WTC11 (cell line): ENCODE measurements around the gene TRAPPC3L. TPM values are rescaled to one million over a fixed set of nuclear protein-coding genes. Genes with fewer than 3 reads are reported as not detected.

Experiments used
- ATAC-seq: fragments of 200-7000 bp; cut with Tn5 transposase; 2 replicates; pipeline ENCODE4 v1.10.0; 2021; ENCODE audit warnings: mild to moderate bottlenecking, moderate library complexity
- CTCF ChIA-PET: fragments of 300-600 bp; sonication (Branson Sonifier 250); formaldehyde crosslinking; loops from one replicate; lab custom pipeline; 2021; ENCODE audit warnings: antibody characterized with exemption; lab: Charles Lee
- POLR2A ChIA-PET: fragments of 350-600 bp; sonication (Branson Sonifier 250); formaldehyde crosslinking; loops from one replicate; lab custom pipeline; 2021; ENCODE audit warnings: antibody characterized with exemption; lab: Charles Lee
- DNase-seq: peaks from one replicate; pipeline ENCODE4 v3.0.0; 2021; ENCODE audit warnings: low spot score
- H3K27ac Mint-ChIP-seq: 2 replicates; pipeline ENCODE4 v1.8.0; 2021; ENCODE audit warnings: mixed read lengths
- H3K27me3 Mint-ChIP-seq: 2 replicates; pipeline ENCODE4 v1.8.0; 2021; ENCODE audit warnings: low read depth, mild to moderate bottlenecking, moderate library complexity, mixed read lengths
- H3K36me3 Mint-ChIP-seq: 2 replicates; pipeline ENCODE4 v1.8.0; 2021; ENCODE audit warnings: mixed read lengths
- H3K4me1 Mint-ChIP-seq: 2 replicates; pipeline ENCODE4 v1.8.0; 2022; ENCODE audit warnings: mixed read lengths
- H3K4me3 Mint-ChIP-seq: 2 replicates; pipeline ENCODE4 v1.8.0; 2021; ENCODE audit warnings: mild to moderate bottlenecking, moderate library complexity, mixed read lengths
- H3K9me3 Mint-ChIP-seq: 2 replicates; pipeline ENCODE4 v1.8.0; 2021; ENCODE audit warnings: mixed read lengths
- EMX1 ChIP-seq: fragments of 250-450 bp; sonication (Bioruptor Pico); IDR thresholded peaks from 2 replicates; pipeline ENCODE4 v1.8.0; 2021; ENCODE audit warnings: mild to moderate bottlenecking
- ESRRA ChIP-seq: sonication (generic); formaldehyde crosslinking; IDR thresholded peaks from 2 replicates; pipeline ENCODE4 v1.8.1; 2022; ENCODE audit warnings: mild to moderate bottlenecking, missing genetic modification reagents, borderline replicate concordance
- FOXP1 ChIP-seq: sonication (generic); formaldehyde crosslinking; IDR thresholded peaks from 2 replicates; pipeline ENCODE4 v1.8.0; 2022; ENCODE audit warnings: missing genetic modification reagents, mild to moderate bottlenecking, moderate library complexity, borderline replicate concordance
- GABPB1 ChIP-seq: sonication (generic); formaldehyde crosslinking; IDR thresholded peaks from 2 replicates; pipeline ENCODE4 v1.8.1; 2023; ENCODE audit warnings: mild to moderate bottlenecking, missing genetic modification reagents
- HMGA2 ChIP-seq: fragments of 250-450 bp; sonication (Bioruptor Pico); IDR thresholded peaks from 2 replicates; pipeline ENCODE4 v1.4.0; 2021; ENCODE audit warnings: mild to moderate bottlenecking, moderate library complexity
- RELA ChIP-seq: sonication (generic); formaldehyde crosslinking; IDR thresholded peaks from 2 replicates; pipeline ENCODE4 v1.8.1; 2022; ENCODE audit warnings: missing genetic modification reagents, mild to moderate bottlenecking, borderline replicate concordance
- SMAD4 ChIP-seq: sonication (generic); formaldehyde crosslinking; IDR thresholded peaks from 2 replicates; pipeline ENCODE4 v1.8.0; 2022; ENCODE audit warnings: mild to moderate bottlenecking, missing genetic modification reagents
- SOX15 ChIP-seq: fragments of 250-450 bp; sonication (Bioruptor Pico); IDR thresholded peaks from 2 replicates; pipeline ENCODE4 v1.9.0; 2021; ENCODE audit warnings: mild to moderate bottlenecking
- ZNF138 ChIP-seq: sonication (generic); formaldehyde crosslinking; conservative IDR thresholded peaks from 2 replicates; pipeline ENCODE4 v1.8.1; 2022; ENCODE audit warnings: mild to moderate bottlenecking, moderate library complexity, missing genetic modification reagents
- ZNF416 ChIP-seq: fragments of 250-450 bp; sonication (Bioruptor Pico); IDR thresholded peaks from 2 replicates; pipeline ENCODE4 v1.9.0; 2021; ENCODE audit warnings: mild to moderate bottlenecking, inconsistent platforms
- total RNA-seq: library from RNA; stranded (reverse); gene quantifications from 3 replicates; pipeline ENCODE4 v1.2.3, GENCODE V29; 2021
- TF ChIP-seq, protein P1 (sequence below): sonication (generic); formaldehyde crosslinking; IDR thresholded peaks from 2 replicates; pipeline ENCODE4 v1.8.0; 2022; ENCODE audit warnings: missing genetic modification reagents
- TF ChIP-seq, protein P2 (sequence below): fragments of 250-450 bp; sonication (Bioruptor Pico); conservative IDR thresholded peaks from 2 replicates; pipeline ENCODE4 v1.9.0; 2021; ENCODE audit warnings: mild to moderate bottlenecking
- TF ChIP-seq, protein P3 (sequence below): fragments of 250-450 bp; sonication (Bioruptor Pico); IDR thresholded peaks from 2 replicates; pipeline ENCODE4 v2.1.2; 2022; ENCODE audit warnings: mild to moderate bottlenecking, moderate library complexity
- TF ChIP-seq, protein P4 (sequence below): sonication (generic); formaldehyde crosslinking; conservative IDR thresholded peaks from 2 replicates; pipeline ENCODE4 v1.8.1; 2023; ENCODE audit warnings: mild to moderate bottlenecking, low read depth, missing genetic modification reagents, moderate library complexity
- TF ChIP-seq, protein P5 (sequence below): sonication (generic); formaldehyde crosslinking; IDR thresholded peaks from 2 replicates; pipeline ENCODE4 v1.8.1; 2022; ENCODE audit warnings: mild to moderate bottlenecking, missing genetic modification reagents, moderate library complexity, borderline replicate concordance
- TF ChIP-seq, protein P6 (sequence below): fragments of 250-450 bp; sonication (Bioruptor Pico); IDR thresholded peaks from 2 replicates; pipeline ENCODE4 v1.9.0; 2021; ENCODE audit warnings: mild to moderate bottlenecking, borderline replicate concordance

Gene TRAPPC3L
- total RNA-seq, 1 experiment from 2014 or later, result not detected

DNA sequence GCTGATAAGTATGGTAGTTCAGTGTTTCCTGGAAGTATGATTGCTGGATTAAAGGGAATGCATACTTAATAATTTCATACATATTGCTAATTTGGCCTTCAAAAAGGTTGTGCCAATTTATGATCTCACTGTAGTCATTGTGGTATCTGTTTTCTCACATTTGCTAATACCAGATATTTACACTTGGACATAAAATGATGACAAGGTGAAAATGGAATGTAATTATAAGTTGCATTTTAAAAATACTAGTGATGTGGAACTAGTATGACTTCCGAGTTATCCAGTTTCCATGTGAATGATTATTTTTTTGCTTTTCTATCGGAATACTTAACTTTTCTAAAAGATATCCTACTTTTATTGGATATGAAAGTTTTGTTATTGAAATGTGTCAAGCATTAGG is 41.3 kb upstream of the TRAPPC3L start (continued):
- TF ChIP-seq, protein P1, sequence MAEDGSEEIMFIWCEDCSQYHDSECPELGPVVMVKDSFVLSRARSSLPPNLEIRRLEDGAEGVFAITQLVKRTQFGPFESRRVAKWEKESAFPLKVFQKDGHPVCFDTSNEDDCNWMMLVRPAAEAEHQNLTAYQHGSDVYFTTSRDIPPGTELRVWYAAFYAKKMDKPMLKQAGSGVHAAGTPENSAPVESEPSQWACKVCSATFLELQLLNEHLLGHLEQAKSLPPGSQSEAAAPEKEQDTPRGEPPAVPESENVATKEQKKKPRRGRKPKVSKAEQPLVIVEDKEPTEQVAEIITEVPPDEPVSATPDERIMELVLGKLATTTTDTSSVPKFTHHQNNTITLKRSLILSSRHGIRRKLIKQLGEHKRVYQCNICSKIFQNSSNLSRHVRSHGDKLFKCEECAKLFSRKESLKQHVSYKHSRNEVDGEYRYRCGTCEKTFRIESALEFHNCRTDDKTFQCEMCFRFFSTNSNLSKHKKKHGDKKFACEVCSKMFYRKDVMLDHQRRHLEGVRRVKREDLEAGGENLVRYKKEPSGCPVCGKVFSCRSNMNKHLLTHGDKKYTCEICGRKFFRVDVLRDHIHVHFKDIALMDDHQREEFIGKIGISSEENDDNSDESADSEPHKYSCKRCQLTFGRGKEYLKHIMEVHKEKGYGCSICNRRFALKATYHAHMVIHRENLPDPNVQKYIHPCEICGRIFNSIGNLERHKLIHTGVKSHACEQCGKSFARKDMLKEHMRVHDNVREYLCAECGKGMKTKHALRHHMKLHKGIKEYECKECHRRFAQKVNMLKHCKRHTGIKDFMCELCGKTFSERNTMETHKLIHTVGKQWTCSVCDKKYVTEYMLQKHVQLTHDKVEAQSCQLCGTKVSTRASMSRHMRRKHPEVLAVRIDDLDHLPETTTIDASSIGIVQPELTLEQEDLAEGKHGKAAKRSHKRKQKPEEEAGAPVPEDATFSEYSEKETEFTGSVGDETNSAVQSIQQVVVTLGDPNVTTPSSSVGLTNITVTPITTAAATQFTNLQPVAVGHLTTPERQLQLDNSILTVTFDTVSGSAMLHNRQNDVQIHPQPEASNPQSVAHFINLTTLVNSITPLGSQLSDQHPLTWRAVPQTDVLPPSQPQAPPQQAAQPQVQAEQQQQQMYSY (CRISPR knock-in tag), result no peak
- TF ChIP-seq, protein P2, sequence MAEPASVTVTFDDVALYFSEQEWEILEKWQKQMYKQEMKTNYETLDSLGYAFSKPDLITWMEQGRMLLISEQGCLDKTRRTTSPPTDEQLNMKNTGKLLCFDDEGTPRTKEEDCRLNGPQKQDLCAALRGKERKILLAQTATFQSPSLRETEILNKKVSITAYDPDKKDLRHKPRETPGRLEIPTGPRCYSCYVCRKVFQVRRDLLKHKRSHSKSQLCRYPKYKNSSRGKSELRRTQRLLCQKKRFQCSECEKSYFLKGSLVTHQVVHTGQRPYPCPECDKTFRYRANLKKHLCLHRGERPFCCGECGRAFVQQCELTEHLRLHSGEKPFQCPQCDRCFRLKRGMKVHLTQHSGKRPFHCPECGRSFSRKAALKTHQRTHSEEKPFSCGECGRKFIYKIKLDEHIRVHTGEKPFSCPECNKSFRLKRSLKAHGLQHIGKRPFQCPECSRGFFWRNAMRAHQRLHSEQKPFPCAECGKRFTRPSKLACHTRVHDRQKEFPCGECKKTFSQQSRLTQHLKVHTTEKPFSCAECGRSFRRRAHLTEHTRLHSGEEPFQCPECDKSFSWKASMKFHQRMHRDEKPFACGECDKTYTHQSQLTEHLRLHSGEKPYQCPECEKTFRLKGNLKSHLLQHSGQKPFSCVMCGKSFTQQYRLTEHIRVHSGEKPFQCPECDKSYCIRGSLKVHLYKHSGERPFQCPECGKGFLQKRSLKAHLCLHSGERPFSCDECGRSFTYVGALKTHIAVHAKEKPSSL, result no peak
- TF ChIP-seq RELA (no peak), GABPB1 (CRISPR knock-in tag) (no peak)

DNA sequence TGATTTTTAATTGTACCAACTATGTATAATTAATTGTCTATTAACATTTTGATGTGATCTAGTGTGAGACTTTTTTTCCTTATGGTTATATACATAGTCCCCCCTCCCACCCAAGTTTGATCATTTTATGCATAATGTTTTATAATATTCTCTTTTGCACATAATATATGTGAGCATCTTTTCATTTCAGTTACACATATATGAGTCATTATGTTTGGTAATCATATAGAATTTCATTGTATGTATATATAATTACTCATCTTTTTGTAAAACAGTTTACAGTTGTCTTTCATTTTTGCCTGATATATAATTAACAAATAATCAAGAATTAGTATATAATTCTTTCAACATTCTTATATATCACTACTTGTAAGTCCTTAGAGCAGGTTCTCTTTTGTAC is 40.8 kb upstream of the TRAPPC3L start:
- Mint-ChIP-seq H3K4me3 (no peak overlapping the region), H3K36me3 (peaks cover 13% of the 10 kb centered on the region), H3K27ac (no peak overlapping the region), H3K4me1 (no peaks in the 10 kb centered on the region), H3K27me3 (no peaks in the 10 kb centered on the region), H3K9me3 (no peaks in the 10 kb centered on the region)
- TF ChIP-seq, protein P3, sequence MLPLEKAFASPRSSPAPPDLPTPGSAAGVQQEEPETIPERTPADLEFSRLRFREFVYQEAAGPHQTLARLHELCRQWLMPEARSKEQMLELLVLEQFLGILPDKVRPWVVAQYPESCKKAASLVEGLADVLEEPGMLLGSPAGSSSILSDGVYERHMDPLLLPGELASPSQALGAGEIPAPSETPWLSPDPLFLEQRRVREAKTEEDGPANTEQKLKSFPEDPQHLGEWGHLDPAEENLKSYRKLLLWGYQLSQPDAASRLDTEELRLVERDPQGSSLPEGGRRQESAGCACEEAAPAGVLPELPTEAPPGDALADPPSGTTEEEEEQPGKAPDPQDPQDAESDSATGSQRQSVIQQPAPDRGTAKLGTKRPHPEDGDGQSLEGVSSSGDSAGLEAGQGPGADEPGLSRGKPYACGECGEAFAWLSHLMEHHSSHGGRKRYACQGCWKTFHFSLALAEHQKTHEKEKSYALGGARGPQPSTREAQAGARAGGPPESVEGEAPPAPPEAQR (CRISPR knock-in tag), result no peak
- TF ChIP-seq, protein P4, sequence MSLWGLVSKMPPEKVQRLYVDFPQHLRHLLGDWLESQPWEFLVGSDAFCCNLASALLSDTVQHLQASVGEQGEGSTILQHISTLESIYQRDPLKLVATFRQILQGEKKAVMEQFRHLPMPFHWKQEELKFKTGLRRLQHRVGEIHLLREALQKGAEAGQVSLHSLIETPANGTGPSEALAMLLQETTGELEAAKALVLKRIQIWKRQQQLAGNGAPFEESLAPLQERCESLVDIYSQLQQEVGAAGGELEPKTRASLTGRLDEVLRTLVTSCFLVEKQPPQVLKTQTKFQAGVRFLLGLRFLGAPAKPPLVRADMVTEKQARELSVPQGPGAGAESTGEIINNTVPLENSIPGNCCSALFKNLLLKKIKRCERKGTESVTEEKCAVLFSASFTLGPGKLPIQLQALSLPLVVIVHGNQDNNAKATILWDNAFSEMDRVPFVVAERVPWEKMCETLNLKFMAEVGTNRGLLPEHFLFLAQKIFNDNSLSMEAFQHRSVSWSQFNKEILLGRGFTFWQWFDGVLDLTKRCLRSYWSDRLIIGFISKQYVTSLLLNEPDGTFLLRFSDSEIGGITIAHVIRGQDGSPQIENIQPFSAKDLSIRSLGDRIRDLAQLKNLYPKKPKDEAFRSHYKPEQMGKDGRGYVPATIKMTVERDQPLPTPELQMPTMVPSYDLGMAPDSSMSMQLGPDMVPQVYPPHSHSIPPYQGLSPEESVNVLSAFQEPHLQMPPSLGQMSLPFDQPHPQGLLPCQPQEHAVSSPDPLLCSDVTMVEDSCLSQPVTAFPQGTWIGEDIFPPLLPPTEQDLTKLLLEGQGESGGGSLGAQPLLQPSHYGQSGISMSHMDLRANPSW (CRISPR knock-in tag), result no peak
- no peak for TF ChIP-seq HMGA2 (CRISPR knock-in tag)
- no peak for TF ChIP-seq SOX15 (CRISPR knock-in tag)
- TF ChIP-seq, protein P2, result no peak
- no peak for TF ChIP-seq FOXP1 (CRISPR knock-in tag)
- TF ChIP-seq ESRRA (CRISPR knock-in tag), result no peak
- TF ChIP-seq, protein P5, sequence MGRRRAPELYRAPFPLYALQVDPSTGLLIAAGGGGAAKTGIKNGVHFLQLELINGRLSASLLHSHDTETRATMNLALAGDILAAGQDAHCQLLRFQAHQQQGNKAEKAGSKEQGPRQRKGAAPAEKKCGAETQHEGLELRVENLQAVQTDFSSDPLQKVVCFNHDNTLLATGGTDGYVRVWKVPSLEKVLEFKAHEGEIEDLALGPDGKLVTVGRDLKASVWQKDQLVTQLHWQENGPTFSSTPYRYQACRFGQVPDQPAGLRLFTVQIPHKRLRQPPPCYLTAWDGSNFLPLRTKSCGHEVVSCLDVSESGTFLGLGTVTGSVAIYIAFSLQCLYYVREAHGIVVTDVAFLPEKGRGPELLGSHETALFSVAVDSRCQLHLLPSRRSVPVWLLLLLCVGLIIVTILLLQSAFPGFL (CRISPR knock-in tag), result no peak
- TF ChIP-seq ZNF138 (CRISPR knock-in tag), result no peak
- TF ChIP-seq GABPB1 (CRISPR knock-in tag), result no peak
- TF ChIP-seq, protein P6, sequence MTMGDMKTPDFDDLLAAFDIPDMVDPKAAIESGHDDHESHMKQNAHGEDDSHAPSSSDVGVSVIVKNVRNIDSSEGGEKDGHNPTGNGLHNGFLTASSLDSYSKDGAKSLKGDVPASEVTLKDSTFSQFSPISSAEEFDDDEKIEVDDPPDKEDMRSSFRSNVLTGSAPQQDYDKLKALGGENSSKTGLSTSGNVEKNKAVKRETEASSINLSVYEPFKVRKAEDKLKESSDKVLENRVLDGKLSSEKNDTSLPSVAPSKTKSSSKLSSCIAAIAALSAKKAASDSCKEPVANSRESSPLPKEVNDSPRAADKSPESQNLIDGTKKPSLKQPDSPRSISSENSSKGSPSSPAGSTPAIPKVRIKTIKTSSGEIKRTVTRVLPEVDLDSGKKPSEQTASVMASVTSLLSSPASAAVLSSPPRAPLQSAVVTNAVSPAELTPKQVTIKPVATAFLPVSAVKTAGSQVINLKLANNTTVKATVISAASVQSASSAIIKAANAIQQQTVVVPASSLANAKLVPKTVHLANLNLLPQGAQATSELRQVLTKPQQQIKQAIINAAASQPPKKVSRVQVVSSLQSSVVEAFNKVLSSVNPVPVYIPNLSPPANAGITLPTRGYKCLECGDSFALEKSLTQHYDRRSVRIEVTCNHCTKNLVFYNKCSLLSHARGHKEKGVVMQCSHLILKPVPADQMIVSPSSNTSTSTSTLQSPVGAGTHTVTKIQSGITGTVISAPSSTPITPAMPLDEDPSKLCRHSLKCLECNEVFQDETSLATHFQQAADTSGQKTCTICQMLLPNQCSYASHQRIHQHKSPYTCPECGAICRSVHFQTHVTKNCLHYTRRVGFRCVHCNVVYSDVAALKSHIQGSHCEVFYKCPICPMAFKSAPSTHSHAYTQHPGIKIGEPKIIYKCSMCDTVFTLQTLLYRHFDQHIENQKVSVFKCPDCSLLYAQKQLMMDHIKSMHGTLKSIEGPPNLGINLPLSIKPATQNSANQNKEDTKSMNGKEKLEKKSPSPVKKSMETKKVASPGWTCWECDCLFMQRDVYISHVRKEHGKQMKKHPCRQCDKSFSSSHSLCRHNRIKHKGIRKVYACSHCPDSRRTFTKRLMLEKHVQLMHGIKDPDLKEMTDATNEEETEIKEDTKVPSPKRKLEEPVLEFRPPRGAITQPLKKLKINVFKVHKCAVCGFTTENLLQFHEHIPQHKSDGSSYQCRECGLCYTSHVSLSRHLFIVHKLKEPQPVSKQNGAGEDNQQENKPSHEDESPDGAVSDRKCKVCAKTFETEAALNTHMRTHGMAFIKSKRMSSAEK (CRISPR knock-in tag), result no peak
- TF ChIP-seq ZNF416 (CRISPR knock-in tag), result no peak
- TF ChIP-seq EMX1 (CRISPR knock-in tag), result no peak
- TF ChIP-seq SMAD4, result no peak
- no peak for ATAC-seq
- ChIA-PET CTCF (no interaction called here), POLR2A (no interaction called here)
- no peak for DNase-seq
